GM18907 (cell line): Measurements from ENCODE around the gene CAPN5.

ENCODE experiments used
- ATAC-seq: cut with Tn5 transposase; IDR thresholded peaks from one replicate; pipeline ENCODE4 v1.9.1; 2021; ENCODE audit warnings: mild to moderate bottlenecking, moderate library complexity; ENCODE audit not compliant: unreplicated experiment

The CAPN5 gene

DNA sequence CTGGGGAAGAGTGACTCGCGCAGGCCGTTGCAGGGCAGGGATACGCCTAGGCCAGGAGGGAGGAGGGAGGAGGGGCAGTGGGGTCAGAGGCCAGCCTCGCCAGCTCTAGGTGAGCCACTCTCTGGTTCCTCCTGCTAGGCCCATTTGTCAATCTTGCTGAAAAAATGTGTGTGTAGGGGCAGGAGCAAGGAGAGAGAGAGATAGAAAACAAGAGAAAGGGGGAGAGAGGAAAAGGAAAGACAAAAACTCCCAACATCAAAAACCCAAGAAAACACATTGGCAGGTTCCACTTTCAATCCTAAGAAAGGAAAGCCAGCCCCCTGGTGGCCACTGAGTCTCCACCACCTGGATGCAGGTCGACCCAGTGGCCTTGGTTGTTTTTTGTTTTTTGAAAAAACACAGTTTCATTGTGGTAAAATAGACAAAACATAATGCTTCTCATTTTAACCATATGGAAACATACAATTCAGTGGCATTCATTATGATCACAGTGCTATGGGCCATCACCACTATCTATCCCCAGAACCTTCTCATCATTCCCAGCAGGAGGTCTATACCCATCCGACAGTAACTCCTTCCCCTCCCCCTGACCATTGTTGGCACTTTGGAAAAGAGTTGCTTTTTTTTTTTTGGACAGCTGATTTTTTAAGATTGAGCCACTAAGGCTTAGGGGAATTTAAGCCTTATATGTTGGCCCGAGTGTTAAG is 46.8 kb downstream of the CAPN5 start:
- ATAC-seq = no peak

DNA sequence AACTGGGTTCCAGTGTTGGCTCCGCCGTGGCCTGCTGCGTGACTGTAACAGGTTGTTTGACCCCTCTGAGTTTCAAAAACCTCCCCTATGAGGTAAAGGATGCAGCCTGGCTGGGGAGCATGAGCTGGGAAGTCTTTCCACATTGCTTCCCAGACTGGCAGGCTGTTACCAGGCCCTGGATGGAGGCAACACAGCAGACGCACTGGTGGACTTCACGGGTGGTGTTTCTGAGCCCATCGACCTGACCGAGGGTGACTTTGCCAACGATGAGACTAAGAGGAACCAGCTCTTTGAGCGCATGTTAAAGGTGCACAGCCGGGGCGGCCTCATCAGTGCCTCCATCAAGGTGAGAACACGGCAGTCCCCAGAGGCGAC is 47.3 kb downstream of the CAPN5 start:
- no peak for ATAC-seq

- ATAC-seq = no peak
These were observed 48.4 kb downstream of the CAPN5 start for GRCh38 chr11:77115181-77115611.

DNA sequence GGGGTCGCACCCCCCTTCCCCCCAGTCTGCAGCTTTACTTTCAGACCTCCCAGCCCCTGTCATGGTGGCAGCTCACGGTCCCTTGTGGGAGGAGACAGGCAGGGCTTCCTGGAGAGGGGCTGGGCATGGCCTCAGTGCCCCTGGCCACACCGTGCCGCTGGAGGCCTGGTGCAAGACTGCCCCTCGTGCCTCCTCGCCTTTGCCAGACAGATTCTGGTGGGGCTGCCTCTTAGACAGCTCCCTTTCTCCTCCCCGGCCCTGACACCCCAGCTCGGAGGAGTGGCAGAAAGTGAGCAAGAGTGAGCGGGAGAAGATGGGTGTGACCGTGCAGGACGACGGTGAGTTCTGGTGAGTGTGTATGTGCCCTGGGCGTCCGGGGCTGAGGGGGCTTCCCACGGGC is 49.2 kb downstream of the CAPN5 start:
- ATAC-seq = no peak

DNA sequence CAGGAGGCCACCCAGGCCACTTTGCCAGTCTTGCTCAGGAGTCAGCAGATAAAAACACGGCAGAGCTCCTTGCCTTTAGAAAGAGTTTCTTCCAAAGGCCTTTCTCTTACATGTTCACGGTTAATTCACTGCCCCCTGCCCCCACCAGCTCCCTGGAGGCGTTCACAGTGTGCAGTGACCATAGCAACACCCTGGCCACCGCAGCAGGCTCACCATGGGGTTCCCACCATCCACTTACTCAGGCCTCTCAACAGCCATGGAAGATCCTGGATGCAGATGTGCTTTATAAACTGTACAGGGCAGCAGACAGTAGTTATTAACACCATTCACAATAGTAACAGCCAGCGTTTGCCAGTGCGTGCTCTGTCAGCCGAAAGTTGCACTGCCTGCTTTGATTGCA is 50.7 kb downstream of the CAPN5 start:
- no peak for ATAC-seq

DNA sequence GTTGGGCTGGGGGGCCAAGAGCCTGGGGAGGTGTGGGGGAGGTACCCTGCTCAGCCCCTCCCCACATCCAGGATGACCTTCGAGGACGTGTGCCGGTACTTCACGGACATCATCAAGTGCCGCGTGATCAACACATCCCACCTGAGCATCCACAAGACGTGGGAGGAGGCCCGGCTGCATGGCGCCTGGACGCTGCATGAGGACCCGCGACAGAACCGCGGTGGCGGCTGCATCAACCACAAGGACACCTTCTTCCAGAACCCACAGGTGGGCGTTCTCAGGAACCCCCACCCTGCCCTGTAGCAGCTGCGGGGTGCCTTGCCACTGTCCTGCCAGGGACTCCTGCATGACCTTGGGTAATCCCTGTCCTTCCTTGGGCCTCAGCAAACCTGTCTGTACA is 51.3 kb downstream of the CAPN5 start:
- no peak for ATAC-seq

GRCh38 chr11:77118971-77119370 is 52.2 kb downstream of the CAPN5 start:
- no peak for ATAC-seq

- no peak for ATAC-seq
These were observed 52.8 kb downstream of the CAPN5 start for GRCh38 chr11:77119531-77119936.

GRCh38 chr11:77120571-77120970 is 53.8 kb downstream of the CAPN5 start:
- ATAC-seq = no peak

- ATAC-seq = no peak
These were observed 54.4 kb downstream of the CAPN5 start for GRCh38 chr11:77121096-77121640.

GRCh38 chr11:77121876-77122575 is 55.3 kb downstream of the CAPN5 start:
- no peak for ATAC-seq

DNA sequence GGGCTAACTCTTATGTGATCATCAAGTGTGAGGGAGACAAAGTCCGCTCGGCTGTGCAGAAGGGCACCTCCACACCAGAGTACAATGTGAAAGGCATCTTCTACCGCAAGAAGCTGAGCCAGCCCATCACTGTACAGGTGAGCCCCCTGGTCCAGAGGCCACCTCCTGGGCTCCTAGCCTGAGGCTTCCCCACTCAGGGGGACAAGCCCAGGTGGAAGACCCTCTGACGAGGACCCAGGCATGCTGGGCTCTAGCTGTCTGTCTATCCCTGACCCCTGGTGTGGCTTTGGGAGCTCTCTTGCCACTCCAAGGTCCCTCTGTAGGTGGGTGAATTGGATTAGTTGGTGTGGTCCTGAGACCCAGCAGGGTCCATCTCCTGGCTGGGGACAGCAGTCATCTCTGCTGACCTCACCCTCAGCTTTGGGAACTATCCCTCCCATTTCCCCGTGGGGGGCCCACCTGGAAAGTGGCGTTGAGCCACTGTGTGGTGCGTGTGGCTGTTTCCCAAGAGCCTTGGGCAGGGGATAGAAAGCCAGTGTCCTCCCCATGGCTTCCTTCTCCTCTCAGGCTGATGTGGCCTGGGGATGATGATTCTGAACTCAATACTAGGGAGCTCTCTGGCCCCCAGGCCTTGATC is 55.9 kb downstream of the CAPN5 start:
- no peak for ATAC-seq

GRCh38 chr11:77123591-77123990 is 56.8 kb downstream of the CAPN5 start:
- no peak for ATAC-seq

DNA sequence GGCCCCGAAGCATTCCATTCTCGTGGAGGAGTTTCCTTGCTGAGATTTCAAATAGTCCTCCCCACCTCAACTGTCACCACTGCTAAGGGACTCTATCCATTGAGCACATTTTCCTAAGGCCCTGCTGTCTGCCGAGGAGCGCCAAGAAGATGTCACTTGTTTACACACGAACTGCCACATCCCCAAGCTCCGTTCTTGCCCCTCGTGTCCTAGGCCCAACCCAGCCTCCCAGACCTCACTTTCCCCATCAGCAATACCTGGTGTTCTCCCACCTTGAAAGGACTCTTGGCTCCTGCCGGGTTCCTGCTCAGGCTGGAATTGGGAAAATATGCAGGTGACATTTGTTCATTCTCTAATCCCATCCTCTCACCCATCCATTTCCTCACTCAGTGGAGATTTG is 57.3 kb downstream of the CAPN5 start:
- no peak for ATAC-seq

DNA sequence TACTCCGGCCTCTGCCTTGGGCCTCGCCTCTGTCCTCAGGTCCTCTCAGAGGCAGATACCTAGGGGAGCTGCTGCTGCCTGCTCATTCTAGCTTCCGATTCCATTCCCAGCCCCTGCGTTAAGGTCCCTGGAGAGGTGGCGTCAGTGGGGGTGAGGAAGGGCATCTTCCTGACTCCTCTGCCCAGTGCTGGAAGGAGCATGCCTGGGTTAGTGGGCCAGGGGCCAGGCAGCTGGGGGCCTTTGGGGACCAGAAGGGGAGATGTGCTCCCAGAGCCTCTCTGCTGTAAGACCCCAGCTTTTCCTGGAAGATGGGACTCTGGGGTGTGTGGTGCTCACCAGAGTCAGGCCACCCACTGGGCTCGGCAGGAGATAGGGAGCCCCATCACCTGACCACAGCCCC is 57.7 kb downstream of the CAPN5 start:
- no peak for ATAC-seq

DNA sequence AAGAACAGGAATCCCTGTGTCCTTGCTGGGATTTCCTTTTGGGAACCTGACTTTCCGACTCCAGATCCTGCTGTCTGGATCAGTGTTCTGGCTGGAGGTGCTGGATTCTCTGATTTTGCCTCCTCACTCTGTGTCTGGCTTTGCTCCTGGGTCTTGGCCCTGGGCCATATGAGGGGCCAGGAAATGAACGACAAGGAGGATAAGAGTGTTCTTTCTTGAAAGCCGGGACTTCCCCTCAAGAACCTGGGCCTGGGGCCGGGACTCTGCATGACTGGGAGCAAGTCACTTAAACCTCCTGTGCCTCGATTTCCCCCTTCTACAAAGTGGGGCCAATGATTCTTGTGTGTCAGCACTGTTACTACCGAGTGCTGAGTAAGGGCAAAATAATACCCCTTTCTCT is 58.4 kb downstream of the CAPN5 start:
- no peak for ATAC-seq

GRCh38 chr11:77125695-77126094 is 58.9 kb downstream of the CAPN5 start:
- no peak for ATAC-seq

DNA sequence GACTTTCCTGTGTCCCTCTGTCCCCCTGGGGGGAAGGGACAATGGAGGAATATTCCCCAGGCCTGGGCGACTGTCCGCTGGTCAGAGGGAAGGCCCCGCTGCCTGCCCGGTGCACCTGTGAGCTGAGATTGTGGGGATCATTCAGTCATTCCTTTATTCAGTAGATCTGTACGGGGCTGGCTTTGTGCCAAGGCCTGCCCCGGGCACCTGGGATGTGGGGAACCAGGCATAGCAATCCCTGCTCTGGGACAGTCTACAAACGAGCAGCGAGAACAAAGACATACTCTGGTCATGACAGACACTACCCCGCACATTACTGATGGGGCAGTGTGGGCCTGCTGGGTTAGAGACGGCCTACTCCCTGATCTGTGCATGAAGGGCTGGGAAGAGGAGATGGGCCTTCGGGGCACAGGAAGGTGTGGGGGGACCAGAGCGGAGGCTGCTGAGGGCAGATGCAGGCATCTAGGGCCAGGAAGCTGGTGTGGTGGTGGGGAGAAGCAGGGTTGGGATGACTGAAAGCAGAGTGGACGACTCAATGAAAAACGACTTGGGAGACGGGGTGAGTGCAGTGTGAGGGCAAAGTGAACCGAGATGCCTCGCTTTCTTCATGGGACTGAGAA is 59.5 kb downstream of the CAPN5 start:
- ATAC-seq = no peak

GRCh38 chr11:77126861-77127234 is 60.1 kb downstream of the CAPN5 start:
- ATAC-seq = no peak

- ATAC-seq = no peak
These were observed 60.6 kb downstream of the CAPN5 start for GRCh38 chr11:77127235-77127911.
